GM23338 (cell line): ENCODE data around the gene MYLK4. TPM values are rescaled to one million over a fixed set of nuclear protein-coding genes. Genes with fewer than 3 reads are reported as not detected.

Source experiments
- ATAC-seq: fragments of 200-7000 bp; cut with Tn5 transposase; 3 replicates; pipeline ENCODE4 v1.9.1; 2020
- DNase-seq: peaks from one replicate; pipeline ENCODE4 v3.0.0-alpha.2; 2015; ENCODE audit warnings: low spot score
- H2AFZ ChIP-seq: fragments of 200-600 bp; sonication (generic); 2 replicates; pipeline ENCODE4 v1.8.0; 2016; ENCODE audit warnings: antibody characterized with exemption, mild to moderate bottlenecking, moderate library complexity
- H3F3A ChIP-seq: fragments of 200-600 bp; sonication (generic); replicated peaks from 2 replicates; pipeline ENCODE4 v1.8.0; 2017; ENCODE audit warnings: antibody characterized with exemption, mixed run types, low read depth
- H3K27ac ChIP-seq: fragments of 200-600 bp; sonication (generic); 2 replicates; pipeline ENCODE4 v1.6.1; 2016; ENCODE audit warnings: low read depth
- H3K27me3 ChIP-seq: fragments of 200-600 bp; sonication (generic); 2 replicates; pipeline ENCODE4 v1.8.0; 2016; ENCODE audit warnings: mild to moderate bottlenecking, mixed run types, moderate library complexity; ENCODE audit not compliant: insufficient read depth
- H3K36me3 ChIP-seq: fragments of 200-600 bp; sonication (generic); 2 replicates; pipeline ENCODE4 v1.8.0; 2016; ENCODE audit warnings: mild to moderate bottlenecking; ENCODE audit not compliant: insufficient read depth
- H3K4me1 ChIP-seq: fragments of 200-600 bp; sonication (generic); 2 replicates; pipeline ENCODE4 v1.8.0; 2016; ENCODE audit warnings: mild to moderate bottlenecking, moderate library complexity; ENCODE audit not compliant: insufficient read depth
- H3K4me2 ChIP-seq: fragments of 200-600 bp; sonication (generic); 2 replicates; pipeline ENCODE4 v1.7.1; 2017; ENCODE audit warnings: mixed run types
- H3K4me3 ChIP-seq: fragments of 200-600 bp; sonication (generic); 2 replicates; pipeline ENCODE4 v1.6.1; 2016; ENCODE audit warnings: mixed run types
- H3K79me2 ChIP-seq: fragments of 200-600 bp; sonication (generic); replicated peaks from 2 replicates; pipeline ENCODE4 v1.8.0; 2017; ENCODE audit warnings: mild to moderate bottlenecking; ENCODE audit not compliant: insufficient read depth
- H3K9me2 ChIP-seq: fragments of 200-600 bp; sonication (generic); 2 replicates; pipeline ENCODE4 v1.8.0; 2017; ENCODE audit not compliant: insufficient read depth
- H4K20me1 ChIP-seq: fragments of 200-600 bp; sonication (generic); replicated peaks from 2 replicates; pipeline ENCODE4 v1.8.0; 2017; ENCODE audit warnings: mild to moderate bottlenecking; ENCODE audit not compliant: insufficient read depth
- H3K27ac Mint-ChIP-seq: 2 replicates; pipeline ENCODE4 v1.8.0; 2020; ENCODE audit warnings: inconsistent platforms, mild to moderate bottlenecking, moderate library complexity, mixed read lengths
- H3K27me3 Mint-ChIP-seq: 3 replicates; pipeline ENCODE4 v1.8.0; 2022; ENCODE audit warnings: low read depth, mild to moderate bottlenecking, moderate library complexity, mixed read lengths, inconsistent platforms; ENCODE audit not compliant: insufficient read depth, poor library complexity
- H3K36me3 Mint-ChIP-seq: 3 replicates; pipeline ENCODE4 v1.8.0; 2021; ENCODE audit warnings: low read depth, mild to moderate bottlenecking, inconsistent platforms, moderate library complexity, mixed read lengths
- H3K4me1 Mint-ChIP-seq: 3 replicates; pipeline ENCODE4 v1.8.0; 2020; ENCODE audit warnings: mild to moderate bottlenecking, inconsistent platforms, mixed read lengths
- H3K4me3 Mint-ChIP-seq: 3 replicates; pipeline ENCODE4 v1.8.0; 2021; ENCODE audit warnings: moderate library complexity, mild to moderate bottlenecking, inconsistent platforms, mixed read lengths
- H3K9me3 Mint-ChIP-seq: 3 replicates; pipeline ENCODE4 v1.8.0; 2020; ENCODE audit warnings: moderate library complexity, mild to moderate bottlenecking, inconsistent platforms, mixed read lengths
- CREB1 ChIP-seq: fragments of 250-450 bp; sonication (Bioruptor Pico); IDR thresholded peaks from 2 replicates; pipeline ENCODE4 v1.5.0; 2020; ENCODE audit warnings: low read depth, mild to moderate bottlenecking, moderate library complexity
- CTCF ChIP-seq, 2 experiments: fragments of 200-600 bp in 1 of 2; sonication (generic) in 1 of 2; conservative IDR thresholded peaks; 2 replicates each; pipeline versions ENCODE4 v1.5.1 to v1.6.1; 2016 to 2017; ENCODE audit warnings: antibody characterized with exemption in 2 of 2, low read depth in 2 of 2, mild to moderate bottlenecking in 2 of 2, moderate library complexity in 1 of 2
- EZH2 ChIP-seq: fragments of 200-600 bp; sonication (generic); IDR thresholded peaks from one replicate; pipeline ENCODE4 v1.8.0; 2017; ENCODE audit warnings: antibody characterized with exemption, mild to moderate bottlenecking, low read depth; ENCODE audit not compliant: unreplicated experiment
- EZH2phosphoT487 ChIP-seq: fragments of 200-600 bp; sonication (generic); IDR thresholded peaks from one replicate; pipeline ENCODE4 v1.8.1; 2018; ENCODE audit warnings: antibody characterized with exemption; ENCODE audit not compliant: unreplicated experiment
- NANOG ChIP-seq: IDR thresholded peaks from 2 replicates; pipeline ENCODE4 v1.6.1; 2016; ENCODE audit warnings: antibody characterized with exemption, borderline replicate concordance
- REST ChIP-seq: IDR thresholded peaks from one replicate; pipeline ENCODE4 v1.6.1; 2018; ENCODE audit warnings: antibody characterized with exemption; ENCODE audit not compliant: unreplicated experiment
- ZNF114 ChIP-seq: fragments of 250-450 bp; sonication (Bioruptor Pico); IDR thresholded peaks from 2 replicates; pipeline ENCODE4 v1.5.0; 2020; ENCODE audit warnings: mild to moderate bottlenecking, moderate library complexity
- ZNF331 ChIP-seq: fragments of 250-450 bp; sonication (Bioruptor Pico); IDR thresholded peaks from 2 replicates; pipeline ENCODE4 v1.5.0; 2020; ENCODE audit warnings: low read depth, mild to moderate bottlenecking, moderate library complexity
- ZNF462 ChIP-seq: fragments of 250-450 bp; sonication (Bioruptor Pico); IDR thresholded peaks from 2 replicates; pipeline ENCODE4 v1.5.0; 2020; ENCODE audit warnings: mild to moderate bottlenecking, moderate library complexity
- polyA plus RNA-seq: library from polyadenylated mRNA; unstranded; fragments of >200 nt; fragmentation: Nextera tagmentation; extraction: Ambion mirVana; gene quantifications from 2 replicates; pipeline ENCODE4 v1.2.1, GENCODE V29; 2016
- total RNA-seq: library from RNA; depleted of rRNA; stranded (reverse); fragments of >200 nt; shearing (Covaris generic); gene quantifications from 2 replicates; pipeline ENCODE4 v1.2.3, GENCODE V29; 2014
- TF ChIP-seq, protein P1 (sequence below): IDR thresholded peaks from 2 replicates; pipeline ENCODE4 v1.6.1; 2016; ENCODE audit warnings: antibody characterized with exemption

The MYLK4 gene
- total and polyA plus RNA-seq, 2 experiments from 2014 or later = 0.03 to 0.17 TPM

- no peaks in the 10 kb centered on the region for H3K9me3 Mint-ChIP-seq
- Histone ChIP-seq H4K20me1 (no peaks in the 10 kb centered on the region), H3K4me3 (no peak overlapping the region), H3K4me2 (no peak overlapping the region), H3F3A (no peaks in the 10 kb centered on the region), H3K9me2 (no peaks in the 10 kb centered on the region; the same call in 1 of the 2 replicates), H3K27ac (no peak overlapping the region), H3K79me2 (no peaks in the 10 kb centered on the region), H3K4me1 (peaks cover 20% of the 10 kb centered on the region), H2AFZ (no peak overlapping the region), H3K27me3 (no peaks in the 10 kb centered on the region), H3K36me3 (no peaks in the 10 kb centered on the region)
- no peak for ATAC-seq
- no peaks in the 10 kb centered on the region for H3K36me3 Mint-ChIP-seq
- no peak for DNase-seq
- peaks cover 1% of the 10 kb centered on the region for H3K27me3 Mint-ChIP-seq
- H3K4me1 Mint-ChIP-seq = peaks cover 38% of the 10 kb centered on the region
- TF ChIP-seq EZH2 (no peak), ZNF462 (CRISPR knock-in tag) (no peak), NANOG (no peak), EZH2phosphoT487 (no peak), ZNF331 (no peak), REST (no peak), ZNF114 (no peak), CREB1 (CRISPR knock-in tag) (no peak), CTCF (conservative IDR thresholded peaks at IDR 0.05; ENCODE audit: low read depth in 2 of 2) (no peak)
- TF ChIP-seq, protein P1, sequence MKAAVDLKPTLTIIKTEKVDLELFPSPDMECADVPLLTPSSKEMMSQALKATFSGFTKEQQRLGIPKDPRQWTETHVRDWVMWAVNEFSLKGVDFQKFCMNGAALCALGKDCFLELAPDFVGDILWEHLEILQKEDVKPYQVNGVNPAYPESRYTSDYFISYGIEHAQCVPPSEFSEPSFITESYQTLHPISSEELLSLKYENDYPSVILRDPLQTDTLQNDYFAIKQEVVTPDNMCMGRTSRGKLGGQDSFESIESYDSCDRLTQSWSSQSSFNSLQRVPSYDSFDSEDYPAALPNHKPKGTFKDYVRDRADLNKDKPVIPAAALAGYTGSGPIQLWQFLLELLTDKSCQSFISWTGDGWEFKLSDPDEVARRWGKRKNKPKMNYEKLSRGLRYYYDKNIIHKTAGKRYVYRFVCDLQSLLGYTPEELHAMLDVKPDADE = no peak
- no peak overlapping the region for H3K4me3 Mint-ChIP-seq
- no peak overlapping the region for H3K27ac Mint-ChIP-seq
Measured at GRCh38 chr6:2737885-2738284, 12.8 kb downstream of the MYLK4 start.
